ENCODE measurements around the gene INO80. TPM values are rescaled to one million over a fixed set of nuclear protein-coding genes. Genes with fewer than 3 reads are reported as not detected.

The INO80 gene
- total and polyA plus RNA-seq, 2 donors (not counting 1 experiment from before 2014, with no cell fraction given) = 16.3 to 55.7 TPM

GRCh38 chr15:41001524-41002214 lies 114.4 kb downstream of the INO80 start:
- no peak overlapping the region for H3K9ac ChIP-seq (ENCODE audit: low read length)
- WGBS (ENCODE audit: insufficient coverage) = 100% methylated on average over 1 of the region's 5 CpGs
- TF ChIP-seq EZH2 (IDR thresholded peaks at IDR 0.05; ENCODE audit: borderline replicate concordance, insufficient read depth, low read depth, low read length, poor library complexity, severe bottlenecking) (no peak), CTCF (IDR thresholded peaks at IDR 0.05) (no peak)
- Mint-ChIP-seq H3K27ac (no peak overlapping the region), H3K27me3 (no peaks in the 10 kb centered on the region), H3K4me3 (no peak overlapping the region), H3K4me1 (no peaks in the 10 kb centered on the region), H3K9me3 (ENCODE audit: insufficient read depth) (no peaks in the 10 kb centered on the region)
- peaks cover 17 to 55% of the 10 kb centered on the region in 2 experiments for H3K36me3 ChIP-seq (replicated peaks in 1 of 2; ENCODE audit: control extremely low read depth in 1 of 2, control insufficient read depth in 1 of 2, extremely low read depth in 1 of 2, insufficient read depth in 2 of 2, low read length in 1 of 2)
- no peaks in the 10 kb centered on the region for H3K9me3 ChIP-seq (ENCODE audit: control extremely low read depth in 1 of 3, control insufficient read depth in 2 of 3, insufficient read depth in 1 of 3, low read length in 2 of 3)
- no peak overlapping the region for H3K27ac ChIP-seq (ENCODE audit: low read length in 2 of 2)
- no peaks in the 10 kb centered on the region for H3K27me3 ChIP-seq (replicated peaks in 1 of 4; ENCODE audit: control extremely low read depth in 1 of 4, control insufficient read depth in 3 of 4, insufficient read depth in 4 of 4, low read length in 3 of 4)
- H4K20me1 ChIP-seq (ENCODE audit: control insufficient read depth, insufficient read depth, low read length, poor library complexity, severe bottlenecking) = no peaks in the 10 kb centered on the region
- H3K79me2 ChIP-seq (ENCODE audit: control insufficient read depth, insufficient read depth, low read length) = no peaks in the 10 kb centered on the region
- ChIA-PET POLR2A (no interaction called here), CTCF (interaction anchor here (0.6 kb wide), 1 partner anchor 140 kb away, joined by 4 read pairs; no protein-coding TSS in a partner anchor)
- no peak overlapping the region for H3K4me3 ChIP-seq (ENCODE audit: control extremely low read depth in 1 of 5, extremely low read depth in 1 of 5, insufficient read depth in 1 of 5, low read depth in 2 of 5, low read length in 4 of 5)
- DNase-seq = no peak
- no peak overlapping the region for H2AFZ ChIP-seq (ENCODE audit: insufficient read depth, low read depth, low read length, poor library complexity, severe bottlenecking)
- ATAC-seq (ENCODE audit: low read depth) = no peak
- no peak overlapping the region for H3K4me2 ChIP-seq (replicated peaks; ENCODE audit: low read depth, low read length, poor library complexity, severe bottlenecking)
- H3K4me1 ChIP-seq (ENCODE audit: control insufficient read depth in 2 of 2, insufficient read depth in 2 of 2, low read length in 2 of 2) = no peaks in the 10 kb centered on the region
- intact Hi-C loops (cut with micrococcal nuclease) = no loop called here

GRCh38 chr15:40999190-40999589 lies 116.9 kb downstream of the INO80 start:
- intact Hi-C loops (cut with micrococcal nuclease) = no loop called here

More at GRCh38 chr15:40999190-40999589, 116.9 kb downstream of the INO80 start:
- no peaks in the 10 kb centered on the region for H3K27me3 Mint-ChIP-seq
- Histone ChIP-seq H3K4me1 (ENCODE audit: control insufficient read depth in 2 of 2, insufficient read depth in 2 of 2, low read length in 2 of 2) (no peaks in the 10 kb centered on the region), H2AFZ (ENCODE audit: insufficient read depth, low read depth, low read length, poor library complexity, severe bottlenecking) (no peak overlapping the region), H4K20me1 (ENCODE audit: control insufficient read depth, insufficient read depth, low read length, poor library complexity, severe bottlenecking) (no peaks in the 10 kb centered on the region), H3K27ac (ENCODE audit: low read length in 2 of 2) (no peak overlapping the region), H3K27me3 (replicated peaks in 1 of 4; ENCODE audit: control extremely low read depth in 1 of 4, control insufficient read depth in 3 of 4, insufficient read depth in 4 of 4, low read length in 3 of 4) (no peaks in the 10 kb centered on the region), H3K4me3 (ENCODE audit: control extremely low read depth in 1 of 5, extremely low read depth in 1 of 5, insufficient read depth in 1 of 5, low read depth in 2 of 5, low read length in 4 of 5) (no peak overlapping the region), H3K4me2 (replicated peaks; ENCODE audit: low read depth, low read length, poor library complexity, severe bottlenecking) (no peak overlapping the region), H3K79me2 (ENCODE audit: control insufficient read depth, insufficient read depth, low read length) (no peaks in the 10 kb centered on the region), H3K9me3 (ENCODE audit: control extremely low read depth in 1 of 3, control insufficient read depth in 2 of 3, insufficient read depth in 1 of 3, low read length in 2 of 3) (no peaks in the 10 kb centered on the region), H3K9ac (ENCODE audit: low read length) (no peak overlapping the region), H3K36me3 (replicated peaks in 1 of 2; ENCODE audit: control extremely low read depth in 1 of 2, control insufficient read depth in 1 of 2, extremely low read depth in 1 of 2, insufficient read depth in 2 of 2, low read length in 1 of 2) (peaks cover 20 to 57% of the 10 kb centered on the region in 2 experiments)
- no peaks in the 10 kb centered on the region for H3K9me3 Mint-ChIP-seq (ENCODE audit: insufficient read depth)
- no peaks in the 10 kb centered on the region for H3K4me1 Mint-ChIP-seq
- ChIA-PET CTCF (no interaction called here), POLR2A (no interaction called here)
- WGBS (ENCODE audit: insufficient coverage) = 100% methylated on average over 1 of the region's 4 CpGs
- no peak for TF ChIP-seq CTCF (IDR thresholded peaks at IDR 0.05)
- no peak for TF ChIP-seq EZH2 (IDR thresholded peaks at IDR 0.05; ENCODE audit: borderline replicate concordance, insufficient read depth, low read depth, low read length, poor library complexity, severe bottlenecking)
- no peak overlapping the region for H3K27ac Mint-ChIP-seq
- no peak for DNase-seq
- no peak for ATAC-seq (ENCODE audit: low read depth)
- H3K4me3 Mint-ChIP-seq = no peak overlapping the region

All from B cell (primary cell).